Measurements from ENCODE around the gene E2F6. TPM values are rescaled to one million over a fixed set of nuclear protein-coding genes. Genes with fewer than 3 reads are reported as not detected.

The E2F6 gene
- polyA plus RNA-seq, 3 donors: 3.5 to 6.4 (median 3.7) TPM

GRCh38 chr2:11483806-11484617, 18.1 kb upstream of the E2F6 start:
- WGBS (ENCODE audit: insufficient coverage): 79% methylated on average over 4 of the region's 7 CpGs
- Mint-ChIP-seq H3K27me3 (ENCODE audit: low read depth in 3 of 3) (peaks cover 75 to 83% (median 79%) of the 10 kb centered on the region in 3 donors), H3K4me1 (peaks cover 6% of the 10 kb centered on the region), H3K4me3 (peak overlapping the region in 1 of 2 donors; percentile 49), H3K9me3 (peaks cover 0 to 10% (median 4%) of the 10 kb centered on the region in 7 donors), H3K27ac (no peak overlapping the region), H3K36me3 (peaks cover 2% of the 10 kb centered on the region in 2 donors)
- H3K27ac ChIP-seq (ENCODE audit: low read depth in 1 of 2, low read length in 2 of 2): no peak overlapping the region
- no peaks in the 10 kb centered on the region for H3K36me3 ChIP-seq (replicated peaks in 1 of 2; ENCODE audit: control insufficient read depth in 1 of 2, insufficient read depth in 2 of 2, low read length in 2 of 2)
- no peaks in the 10 kb centered on the region for H3K79me2 ChIP-seq (ENCODE audit: insufficient read depth, low read length)
- H3K27me3 ChIP-seq (ENCODE audit: control insufficient read depth in 2 of 2, insufficient read depth in 2 of 2, low read length in 2 of 2): peaks cover 56 to 78% of the 10 kb centered on the region in 2 donors
- H3K9me3 ChIP-seq (replicated peaks in 1 of 2; ENCODE audit: control insufficient read depth in 1 of 2, insufficient read depth in 1 of 2, low read length in 2 of 2): peaks cover 0 to 17% of the 10 kb centered on the region in 2 donors
- no peak for DNase-seq
- H3K4me1 ChIP-seq (ENCODE audit: control insufficient read depth in 1 of 2, insufficient read depth in 2 of 2, low read length in 2 of 2): peaks cover 0 to 2% of the 10 kb centered on the region in 2 donors
- H3K9ac ChIP-seq (ENCODE audit: insufficient read depth, low read length, poor library complexity, severe bottlenecking): no peak overlapping the region
- no peak for TF ChIP-seq CTCF (IDR thresholded peaks at IDR 0.05)
- no peak overlapping the region for H3K4me3 ChIP-seq (replicated peaks in 1 of 3; ENCODE audit: low read depth in 2 of 3, low read length in 3 of 3)
- no peak overlapping the region for H3K4me2 ChIP-seq (replicated peaks; ENCODE audit: extremely low read depth, low read length, poor library complexity, severe bottlenecking)
- H4K20me1 ChIP-seq (ENCODE audit: insufficient read depth, low read length): no peaks in the 10 kb centered on the region
- H2AFZ ChIP-seq (ENCODE audit: insufficient read depth, low read depth, low read length, poor library complexity, severe bottlenecking): no peak overlapping the region
- intact Hi-C loops (cut with micrococcal nuclease): no loop called here

- Histone ChIP-seq H3K79me2 (ENCODE audit: insufficient read depth, low read length) (no peaks in the 10 kb centered on the region), H3K9ac (ENCODE audit: insufficient read depth, low read length, poor library complexity, severe bottlenecking) (no peak overlapping the region), H3K9me3 (replicated peaks in 1 of 2; ENCODE audit: control insufficient read depth in 1 of 2, insufficient read depth in 1 of 2, low read length in 2 of 2) (peaks cover 0 to 17% of the 10 kb centered on the region in 2 donors), H2AFZ (ENCODE audit: insufficient read depth, low read depth, low read length, poor library complexity, severe bottlenecking) (no peak overlapping the region), H3K4me3 (replicated peaks in 1 of 3; ENCODE audit: low read depth in 2 of 3, low read length in 3 of 3) (no peak overlapping the region), H3K4me2 (replicated peaks; ENCODE audit: extremely low read depth, low read length, poor library complexity, severe bottlenecking) (peak overlapping the region; percentile 31), H4K20me1 (ENCODE audit: insufficient read depth, low read length) (no peaks in the 10 kb centered on the region), H3K27me3 (ENCODE audit: control insufficient read depth in 2 of 2, insufficient read depth in 2 of 2, low read length in 2 of 2) (peaks cover 61 to 81% of the 10 kb centered on the region in 2 donors), H3K27ac (ENCODE audit: low read depth in 1 of 2, low read length in 2 of 2) (no peak overlapping the region), H3K4me1 (ENCODE audit: control insufficient read depth in 1 of 2, insufficient read depth in 2 of 2, low read length in 2 of 2) (peaks cover 0 to 2% of the 10 kb centered on the region in 2 donors), H3K36me3 (replicated peaks in 1 of 2; ENCODE audit: control insufficient read depth in 1 of 2, insufficient read depth in 2 of 2, low read length in 2 of 2) (no peaks in the 10 kb centered on the region)
- Mint-ChIP-seq H3K36me3 (peaks cover 2% of the 10 kb centered on the region in 2 donors), H3K27ac (no peak overlapping the region), H3K27me3 (ENCODE audit: low read depth in 3 of 3) (peaks cover 68 to 84% (median 74%) of the 10 kb centered on the region in 3 donors), H3K9me3 (peaks cover 0 to 10% (median 4%) of the 10 kb centered on the region in 7 donors), H3K4me1 (peaks cover 6% of the 10 kb centered on the region), H3K4me3 (no peak overlapping the region)
- no peak for TF ChIP-seq CTCF (IDR thresholded peaks at IDR 0.05)
- WGBS (ENCODE audit: insufficient coverage): 1% methylated on average over 64 of the region's 70 CpGs
- intact Hi-C loops (cut with micrococcal nuclease): no loop called here
- no peak for DNase-seq
Measured at GRCh38 chr2:11482473-11483035, 16.6 kb upstream of the E2F6 start.

Data from CD14-positive monocyte (primary cell).